Ovary (tissue), 9 donors: ENCODE results near the gene SECTM1. TPM values are rescaled to one million over a fixed set of nuclear protein-coding genes. Genes with fewer than 3 reads are reported as not detected.

Source experiments
- DNase-seq, 5 donors: peaks; one replicate each; pipeline ENCODE4 v3.0.0-alpha.2; 2019 to 2020
- H3K27ac ChIP-seq, 2 donors: fragments of 200-600 bp; one replicate each; pipeline versions ENCODE4 v1.5.1 to v1.8.0; 2019 to 2022
- H3K27me3 ChIP-seq: fragments of 200-600 bp; one replicate; pipeline ENCODE4 v1.8.0; 2022
- H3K36me3 ChIP-seq: fragments of 200-600 bp; sonication (generic); one replicate; pipeline ENCODE4 v1.5.1; 2019
- H3K4me1 ChIP-seq: one replicate; pipeline ENCODE4 v1.8.1; 2013; ENCODE audit warnings: mild to moderate bottlenecking, moderate library complexity; ENCODE audit not compliant: insufficient read depth
- H3K4me3 ChIP-seq: fragments of 200-600 bp; sonication (generic); one replicate; pipeline ENCODE4 v1.5.1; 2017
- H3K9me3 ChIP-seq, 2 donors: fragments of 200-600 bp in 1 of 2; sonication (generic) in 1 of 2; one replicate each; pipeline versions ENCODE4 v1.5.1 to v1.8.1; 2013 to 2019; ENCODE audit warnings: mild to moderate bottlenecking in 1 of 2, moderate library complexity in 1 of 2
- CTCF ChIP-seq, 3 donors: fragments of 450-650 bp in 2 of 3; fragments of 200-600 bp in 1 of 3; IDR thresholded peaks; one replicate each; pipeline versions ENCODE4 v1.5.1 to v1.8.0; 2016 to 2022; ENCODE audit warnings: antibody characterized with exemption in 3 of 3, mild to moderate bottlenecking in 1 of 3
- EP300 ChIP-seq: sonication (generic); formaldehyde crosslinking; IDR thresholded peaks from one replicate; pipeline ENCODE4 v1.6.1; 2017; ENCODE audit warnings: antibody characterized with exemption
- POLR2A ChIP-seq: fragments of 450-650 bp; IDR thresholded peaks from one replicate; pipeline ENCODE4 v1.6.1; 2017; ENCODE audit warnings: antibody characterized with exemption, mild to moderate bottlenecking, moderate library complexity
- WGBS, 3 donors: extraction: QIAGEN DNeasy Blood & Tissue Kit in 1 of 3; methylation state at CpG; one replicate each; pipeline versions ENCODE4 v1.1.5 to v1.1.7; 2013 to 2017; 5-methylcytosine and 5-hydroxymethylcytosine counted together
- intact Hi-C, 4 donors: fragments of 100-400 bp; cut with DNase I; formaldehyde crosslinking; loops; one replicate each; pipeline versions ENCODE4 v1.11.0 to v1.15.1; 2022 to 2023
- polyA plus RNA-seq, 2 donors: library from polyadenylated mRNA; stranded (reverse); fragments of 200-250 nt in 1 of 2; fragments of 350-450 nt in 1 of 2; fragmentation: Illumina TruSeq in 1 of 2; extraction: RNeasy Lipid Tissue Mini Kit (QIAGEN cat#74804) in 1 of 2; gene quantifications; one replicate each; pipeline ENCODE4 v1.2.3, GENCODE V29; 2013 to 2014
- total RNA-seq, 7 donors: library from RNA; depleted of rRNA in 2 of 7; stranded (reverse); fragments of >200 nt in 2 of 7; fragmentation: NEBNext Ultra II Directional in 3 of 7; extraction: Animal tissue kit (Norgen Biotek cat#: 25700) in 3 of 7; gene quantifications; one replicate each; pipeline versions ENCODE4 v1.1.0 to v1.2.4, GENCODE V29; 2016 to 2023
- donor health status: DM: no; HTN: no; CAD: no; lungs with moderate emphysema.
- donor health status: DM: no; HTN: no; CAD: no.
- donor health status: Bipolar disorder and iron deficiency.
- donor health status: DM: yes; HTN: yes; CAD: no.
- donor health status: DM: no; HTN: no; CAD: no.
- donor health status: DM: yes; HTN: yes; CAD: no.

SECTM1 gene
- total and polyA plus RNA-seq, 9 donors, result 2.1 to 20.8 (median 7.9) TPM

DNA sequence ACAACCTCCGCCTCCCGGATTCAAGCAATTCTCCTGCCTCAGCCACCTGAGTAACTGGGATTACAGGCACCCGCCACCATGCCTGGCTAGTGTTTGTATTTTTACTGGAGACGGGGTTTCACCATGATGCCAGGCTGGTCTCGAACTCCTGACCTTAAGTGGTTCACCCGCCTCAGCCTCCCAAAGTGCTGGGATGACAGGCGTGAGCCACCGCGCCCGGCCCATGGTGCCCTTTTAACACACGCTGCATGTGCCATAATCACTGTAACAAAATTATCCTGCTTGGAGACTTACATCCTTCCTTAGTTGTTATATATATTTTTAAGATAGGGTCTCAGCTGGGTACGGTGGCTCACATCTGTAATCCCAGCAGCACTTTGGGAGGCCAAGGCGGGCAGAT, 21.6 kb downstream of the SECTM1 start:
- intact Hi-C loops, result no loop called here
- 90 to 95% (median 90%) methylated on average over 13 of the region's 13 CpGs for WGBS, 3 donors
- H3K4me1 ChIP-seq, result peaks cover 3% of the 10 kb centered on the region
- no peak overlapping the region for H3K27ac ChIP-seq
- no peak overlapping the region for H3K4me3 ChIP-seq
- TF ChIP-seq EP300 (no peak), POLR2A (no peak), CTCF (IDR thresholded peaks at IDR 0.05) (no peak)
- DNase-seq, result no peak
- no peaks in the 10 kb centered on the region for H3K36me3 ChIP-seq
- no peaks in the 10 kb centered on the region for H3K27me3 ChIP-seq
- no peaks in the 10 kb centered on the region for H3K9me3 ChIP-seq

DNA sequence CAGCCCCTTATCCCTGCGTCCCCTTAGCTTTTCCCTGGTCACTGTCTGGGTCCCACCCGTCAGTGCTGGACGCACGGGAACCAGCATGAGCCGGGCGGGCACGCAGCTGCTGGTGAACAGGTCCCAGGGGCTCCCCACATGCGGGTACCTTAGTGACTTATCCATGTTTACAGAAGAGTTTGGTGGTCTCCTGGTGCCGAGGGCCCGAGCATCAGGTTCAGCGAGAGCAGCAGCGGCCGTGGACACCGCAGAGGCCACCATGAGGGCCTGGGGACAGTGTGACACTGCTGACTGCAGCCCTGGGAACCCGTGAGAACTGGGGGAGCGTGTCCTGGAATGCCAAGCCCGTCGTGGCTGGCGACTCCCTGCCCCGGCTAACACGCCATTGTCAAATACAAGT, 22.7 kb downstream of the SECTM1 start:
- intact Hi-C loops, result no loop called here
- no peaks in the 10 kb centered on the region for H3K27me3 ChIP-seq

GRCh38 chr17:82309656-82310570, 23.7 kb downstream of the SECTM1 start:
- no peaks in the 10 kb centered on the region for H3K36me3 ChIP-seq
- intact Hi-C loops, result no loop called here
- WGBS, 3 donors, result 81 to 87% (median 86%) methylated on average over 27 of the region's 27 CpGs
- no peaks in the 10 kb centered on the region for H3K27me3 ChIP-seq
- no peaks in the 10 kb centered on the region for H3K9me3 ChIP-seq
- H3K4me1 ChIP-seq, result peaks cover 2% of the 10 kb centered on the region
- H3K4me3 ChIP-seq, result no peak overlapping the region
- DNase-seq, result no peak
- TF ChIP-seq POLR2A, result no peak
- no peak for TF ChIP-seq EP300
- no peak for TF ChIP-seq CTCF (IDR thresholded peaks at IDR 0.05)
- no peak overlapping the region for H3K27ac ChIP-seq

More for the DNA sequence above, 22.7 kb downstream of the SECTM1 start:
- Histone ChIP-seq H3K4me1 (peaks cover 3% of the 10 kb centered on the region), H3K27ac (no peak overlapping the region), H3K4me3 (no peak overlapping the region), H3K9me3 (no peaks in the 10 kb centered on the region), H3K36me3 (no peaks in the 10 kb centered on the region)
- 80 to 87% (median 84%) methylated on average over 21 of the region's 21 CpGs for WGBS, 3 donors
- no peak for DNase-seq
- no peak for TF ChIP-seq EP300
- no peak for TF ChIP-seq POLR2A
- no peak for TF ChIP-seq CTCF (IDR thresholded peaks at IDR 0.05)

DNA sequence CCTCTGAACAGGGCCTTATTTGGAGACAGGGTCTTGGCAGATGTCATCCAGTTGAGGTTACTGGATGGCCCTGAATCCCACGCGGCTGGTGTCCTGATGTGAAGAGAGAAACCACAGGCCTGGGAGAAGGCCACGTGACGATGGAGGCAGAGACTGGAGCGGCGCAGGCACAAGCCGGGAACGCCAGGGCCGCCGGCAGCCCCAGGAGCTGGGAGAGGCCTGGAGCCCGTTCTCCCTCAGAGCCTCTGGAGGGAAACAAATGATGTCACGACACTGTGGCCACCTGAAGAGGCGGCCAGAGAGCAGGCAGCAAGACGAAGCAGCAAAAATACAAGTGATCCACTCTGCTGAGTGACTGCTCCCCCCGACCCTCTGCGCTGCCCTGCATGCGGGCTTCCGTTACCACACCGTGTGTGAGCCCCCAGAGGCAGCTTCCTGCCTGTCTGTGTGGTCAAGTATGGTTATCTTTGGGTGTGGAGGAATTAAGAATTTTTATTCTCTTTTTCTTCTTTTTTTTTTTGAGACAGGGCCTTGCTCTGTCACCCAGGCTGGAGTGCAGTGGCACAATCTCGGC, 27.8 kb downstream of the SECTM1 start:
- no peaks in the 10 kb centered on the region for H3K27me3 ChIP-seq
- intact Hi-C loops, result no loop called here
- H3K36me3 ChIP-seq, result no peaks in the 10 kb centered on the region
- no peak for DNase-seq
- H3K9me3 ChIP-seq, result no peaks in the 10 kb centered on the region
- TF ChIP-seq EP300 (no peak), POLR2A (no peak), CTCF (IDR thresholded peaks at IDR 0.05) (no peak)
- H3K4me1 ChIP-seq, result peaks cover 2% of the 10 kb centered on the region
- H3K4me3 ChIP-seq, result no peak overlapping the region
- H3K27ac ChIP-seq, result no peak overlapping the region
- WGBS, 3 donors, result 86 to 89% (median 87%) methylated on average over 20 of the region's 20 CpGs
